Adrenal gland (tissue), 12 donors: ENCODE data around the gene LRP2. TPM values are rescaled to one million over a fixed set of nuclear protein-coding genes. Genes with fewer than 3 reads are reported as not detected.

ENCODE experiments used
- DNase-seq, 7 donors: peaks; one replicate each; pipeline ENCODE4 v3.0.0-alpha.2; 2019 to 2020
- H3K27ac ChIP-seq, 5 donors: fragments of 200-600 bp; sonication (generic) in 4 of 5; 1 replicate in 3 of 5; 2 replicates in 2 of 5; pipeline versions ENCODE4 v1.5.1 to v1.8.0; 2016 to 2020; ENCODE audit warnings: mild to moderate bottlenecking in 1 of 5
- H3K27me3 ChIP-seq: fragments of 200-600 bp; 2 replicates; pipeline ENCODE4 v1.8.0; 2021
- H3K36me3 ChIP-seq, 2 donors: fragments of 200-600 bp; replicated peaks in 1 of 2; 1 replicate in 1 of 2; 2 replicates in 1 of 2; pipeline versions ENCODE4 v1.5.1 to v1.8.0; 2018 to 2022
- H3K4me1 ChIP-seq, 2 donors: fragments of 200-600 bp; replicated peaks in 1 of 2; 1 replicate in 1 of 2; 2 replicates in 1 of 2; pipeline versions ENCODE4 v1.5.1 to v1.8.0; 2018 to 2021
- H3K4me3 ChIP-seq, 4 donors: fragments of 200-600 bp; sonication (generic) in 3 of 4; one replicate each; pipeline ENCODE4 v1.5.1; 2016 to 2018
- H3K9me3 ChIP-seq, 3 donors: fragments of 200-600 bp; sonication (generic) in 1 of 3; replicated peaks in 1 of 3; 1 replicate in 2 of 3; 2 replicates in 1 of 3; pipeline versions ENCODE4 v1.5.1 to v1.8.0; 2016 to 2021
- CTCF ChIP-seq, 6 experiments: fragments of 450-650 bp in 4 of 6; fragments of 200-600 bp in 2 of 6; sonication (generic) in 1 of 6; IDR thresholded peaks; 1 replicate in 5 of 6; 2 replicates in 1 of 6; pipeline versions ENCODE4 v1.5.1 to v1.8.0; 2016 to 2021; ENCODE audit warnings: antibody characterized with exemption in 6 of 6, mild to moderate bottlenecking in 2 of 6, moderate library complexity in 1 of 6
- POLR2A ChIP-seq, 2 donors: fragments of 450-650 bp; IDR thresholded peaks; one replicate each; pipeline ENCODE4 v1.6.1; 2017; ENCODE audit warnings: antibody characterized with exemption in 2 of 2, mild to moderate bottlenecking in 2 of 2, moderate library complexity in 1 of 2
- WGBS, 4 donors: extraction: QIAGEN DNeasy Blood & Tissue Kit in 2 of 4; methylation state at CpG; one replicate each; pipeline versions ENCODE4 v1.1.5 to v1.1.7; 2013 to 2017; 5-methylcytosine and 5-hydroxymethylcytosine counted together
- intact Hi-C, 2 donors: fragments of 100-400 bp; cut with DNase I; formaldehyde crosslinking; loops; one replicate each; pipeline versions ENCODE4 v1.14.1 to v1.15.0; 2022 to 2023
- polyA plus RNA-seq, 3 donors: library from polyadenylated mRNA; stranded (reverse); fragments of 200-250 nt in 2 of 3; fragments of 350-450 nt in 1 of 3; fragmentation: Illumina TruSeq in 1 of 3; extraction: RNeasy Lipid Tissue Mini Kit (QIAGEN cat#74804) in 1 of 3; gene quantifications; one replicate each; pipeline ENCODE4 v1.2.3, GENCODE V29; 2013 to 2014
- total RNA-seq, 9 donors: library from RNA; depleted of rRNA in 4 of 9; stranded (reverse); fragments of >200 nt in 4 of 9; fragments of 120-200 nt in 1 of 9; fragmentation: NEBNext Ultra II Directional in 1 of 9; extraction: Animal tissue kit (Norgen Biotek cat#: 25700) in 1 of 9; gene quantifications; one replicate each; pipeline versions ENCODE4 v1.1.0 to v1.2.4, GENCODE V29; 2013 to 2023
- donor health status: healthy with polysubstance abuse.
- donor health status: Bipolar disorder and iron deficiency.
- donor health status: DM: yes; HTN: yes; CAD: no.
- donor health status: DM: no; HTN: no; CAD: no.
- donor health status: DM: no; HTN: no; CAD: no.
- donor health status: DM: yes; HTN: yes; CAD: no.

Gene LRP2
- total and polyA plus RNA-seq, 12 donors = 0.04 to 0.43 (median 0.10) TPM; not detected in 8

- intact Hi-C loops = no loop called here
Measured at GRCh38 chr2:169287666-169288065, 74.7 kb downstream of the LRP2 start.

DNA sequence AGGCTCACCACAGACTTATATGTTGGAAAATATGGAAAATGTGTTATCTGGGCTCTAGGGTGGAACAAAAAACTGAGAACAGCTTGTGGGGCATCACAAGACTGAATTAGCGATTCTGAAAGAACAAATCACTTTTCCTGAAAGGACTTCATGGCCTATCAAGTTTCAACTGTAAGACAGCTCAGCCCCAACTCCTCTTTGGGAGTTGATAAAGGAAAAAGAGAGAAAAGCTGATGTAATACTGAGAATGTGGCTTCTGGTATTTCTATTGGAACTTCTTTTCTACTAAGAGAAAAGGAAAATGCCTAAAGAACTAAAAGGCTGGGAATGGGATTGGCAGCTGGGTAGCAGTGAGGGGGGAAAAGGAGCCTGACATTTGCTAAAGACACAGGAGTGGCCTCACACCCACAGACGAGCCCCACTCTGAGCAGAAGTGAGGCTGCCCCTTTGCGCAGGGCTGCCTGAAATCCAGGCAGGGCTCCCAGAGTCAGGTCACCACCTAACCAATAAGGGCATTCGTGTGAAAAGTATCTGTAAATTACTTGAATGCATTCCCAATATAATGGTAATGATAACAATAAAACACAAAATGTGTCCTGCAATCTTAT, 75.6 kb downstream of the LRP2 start:
- H3K27ac ChIP-seq = no peak overlapping the region
- whole genome bisulfite sequencing, 4 donors = 55 to 73% (median 70%) methylated on average over 4 of the region's 4 CpGs
- H3K27me3 ChIP-seq = no peaks in the 10 kb centered on the region
- H3K9me3 ChIP-seq = no peaks in the 10 kb centered on the region
- no peaks in the 10 kb centered on the region for H3K36me3 ChIP-seq
- TF ChIP-seq POLR2A (IDR thresholded peaks at IDR 0.05) = no peak
- TF ChIP-seq CTCF (IDR thresholded peaks at IDR 0.05) = no peak
- H3K4me3 ChIP-seq = no peak overlapping the region
- no peaks in the 10 kb centered on the region for H3K4me1 ChIP-seq
- intact Hi-C loops = no loop called here
- DNase-seq = no peak

More at GRCh38 chr2:169287666-169288065, 74.7 kb downstream of the LRP2 start:
- Histone ChIP-seq H3K4me3 (no peak overlapping the region), H3K9me3 (no peaks in the 10 kb centered on the region), H3K27ac (no peak overlapping the region), H3K4me1 (no peaks in the 10 kb centered on the region), H3K27me3 (no peaks in the 10 kb centered on the region), H3K36me3 (no peaks in the 10 kb centered on the region)
- DNase-seq = no peak
- no peak for TF ChIP-seq POLR2A (IDR thresholded peaks at IDR 0.05)
- no peak for TF ChIP-seq CTCF (IDR thresholded peaks at IDR 0.05)

DNA sequence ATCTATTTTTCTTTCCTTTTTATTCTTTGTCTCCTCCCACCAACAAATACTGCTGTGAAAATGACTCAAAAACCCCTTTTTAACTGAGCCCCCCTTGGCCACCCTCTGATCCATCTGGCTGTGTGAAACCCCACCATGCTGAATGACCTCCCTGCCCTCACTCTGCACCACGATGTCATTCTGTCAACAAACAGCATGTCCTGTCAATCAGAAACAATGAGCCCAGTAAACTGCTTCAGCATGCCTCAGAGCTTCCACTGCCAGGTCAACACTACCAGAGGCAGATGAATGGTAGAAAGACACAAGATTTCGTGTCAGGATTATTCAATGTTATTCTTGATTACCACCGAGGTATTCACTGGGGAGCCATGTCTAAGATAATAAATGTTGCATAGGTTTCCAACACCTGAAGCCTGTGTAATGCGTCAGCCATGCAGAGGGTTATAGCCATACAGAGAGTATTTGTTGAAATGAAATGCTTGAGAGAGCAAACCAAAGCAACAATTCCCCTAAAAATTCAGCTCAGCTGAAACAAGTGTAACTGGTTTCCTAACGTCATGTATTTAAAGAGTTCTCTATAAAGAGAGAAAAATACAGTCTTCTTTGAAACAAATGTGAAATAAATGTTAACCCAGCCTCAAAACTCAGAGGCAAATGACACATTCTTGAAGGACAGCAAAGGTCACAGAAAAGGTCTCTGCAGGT, 76.7 kb downstream of the LRP2 start:
- no peak overlapping the region for H3K4me3 ChIP-seq
- no peaks in the 10 kb centered on the region for H3K9me3 ChIP-seq
- no peak overlapping the region for H3K27ac ChIP-seq
- no peak for TF ChIP-seq CTCF (IDR thresholded peaks at IDR 0.05)
- TF ChIP-seq POLR2A (IDR thresholded peaks at IDR 0.05) = no peak
- no peaks in the 10 kb centered on the region for H3K36me3 ChIP-seq
- DNase-seq = no peak
- WGBS, 4 donors = 48 to 58% (median 50%) methylated on average over 5 of the region's 5 CpGs
- no peaks in the 10 kb centered on the region for H3K27me3 ChIP-seq
- no peaks in the 10 kb centered on the region for H3K4me1 ChIP-seq
- intact Hi-C loops = no loop called here

- 76 to 87% (median 80%) methylated on average over 4 of the region's 4 CpGs for WGBS, 4 donors
- no peaks in the 10 kb centered on the region for H3K9me3 ChIP-seq
- H3K27ac ChIP-seq = no peak overlapping the region
- H3K4me1 ChIP-seq = no peaks in the 10 kb centered on the region
- no peaks in the 10 kb centered on the region for H3K27me3 ChIP-seq
- intact Hi-C loops = no loop called here
- TF ChIP-seq POLR2A (IDR thresholded peaks at IDR 0.05) = no peak
- no peak for TF ChIP-seq CTCF (IDR thresholded peaks at IDR 0.05)
- DNase-seq = no peak
- no peak overlapping the region for H3K4me3 ChIP-seq
- no peaks in the 10 kb centered on the region for H3K36me3 ChIP-seq
Measured at GRCh38 chr2:169280502-169280901, 81.8 kb downstream of the LRP2 start.
